GM19043 (cell line): ENCODE data around the gene SERPINI2.

Source experiments
- ATAC-seq: cut with Tn5 transposase; IDR thresholded peaks from one replicate; pipeline ENCODE4 v1.9.1; 2021; ENCODE audit warnings: low read depth; ENCODE audit not compliant: unreplicated experiment

SERPINI2 gene, protein sequence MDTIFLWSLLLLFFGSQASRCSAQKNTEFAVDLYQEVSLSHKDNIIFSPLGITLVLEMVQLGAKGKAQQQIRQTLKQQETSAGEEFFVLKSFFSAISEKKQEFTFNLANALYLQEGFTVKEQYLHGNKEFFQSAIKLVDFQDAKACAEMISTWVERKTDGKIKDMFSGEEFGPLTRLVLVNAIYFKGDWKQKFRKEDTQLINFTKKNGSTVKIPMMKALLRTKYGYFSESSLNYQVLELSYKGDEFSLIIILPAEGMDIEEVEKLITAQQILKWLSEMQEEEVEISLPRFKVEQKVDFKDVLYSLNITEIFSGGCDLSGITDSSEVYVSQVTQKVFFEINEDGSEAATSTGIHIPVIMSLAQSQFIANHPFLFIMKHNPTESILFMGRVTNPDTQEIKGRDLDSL

DNA sequence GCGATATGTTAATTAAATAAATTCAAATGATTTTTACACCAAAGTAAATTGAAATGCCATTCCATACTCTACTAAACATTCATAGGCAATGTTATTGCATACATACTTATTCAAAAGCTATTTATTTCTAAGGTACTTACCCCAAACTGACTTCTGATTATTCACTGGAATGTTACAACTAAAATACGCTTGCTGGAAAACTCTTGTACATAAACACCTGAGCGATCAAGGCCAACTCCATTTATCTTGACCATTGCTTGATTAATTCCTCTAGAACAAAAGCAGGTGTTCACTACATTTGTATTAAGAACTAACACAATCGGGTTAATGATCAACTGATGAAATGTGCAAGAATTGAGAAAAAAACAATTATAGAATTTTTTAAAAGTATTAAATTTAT lies at the start of gene SERPINI2:
Gene SERPINI2, minus strand, starts transcription at position 180 of the 400 bp plus-strand sequence. CDS start 2,208 bp downstream, outside the sequence.
- ATAC-seq = no peak

GRCh38 chr3:167521006-167521355 lies 47.1 kb upstream of the SERPINI2 start:
- ATAC-seq = no peak

- no peak for ATAC-seq
Observed at GRCh38 chr3:167520266-167521005, 46.6 kb upstream of the SERPINI2 start.

GRCh38 chr3:167507954-167508353 lies 34.1 kb upstream of the SERPINI2 start:
- no peak for ATAC-seq

GRCh38 chr3:167502401-167502800 lies 28.6 kb upstream of the SERPINI2 start:
- ATAC-seq = no peak

DNA sequence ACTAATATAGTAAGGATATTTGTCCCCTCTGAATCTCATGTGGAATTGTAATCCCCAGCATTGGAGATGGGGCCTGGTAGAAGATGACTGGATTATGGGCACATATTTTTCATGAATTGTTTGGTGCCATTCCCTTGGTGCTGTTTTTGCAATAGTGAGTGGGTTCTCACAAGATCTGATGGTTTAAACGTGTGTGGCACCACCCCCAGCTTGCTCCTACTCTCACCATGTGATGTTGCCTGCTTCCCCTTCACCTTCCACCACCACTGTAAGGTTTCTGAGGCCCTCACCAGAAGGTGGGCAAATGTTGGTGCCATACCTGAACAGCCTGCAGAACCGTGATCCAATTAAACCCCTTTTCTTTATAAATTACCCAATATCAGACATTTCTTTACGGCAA lies 28.1 kb upstream of the SERPINI2 start:
- ATAC-seq = no peak

GRCh38 chr3:167497903-167498302 lies 24.1 kb upstream of the SERPINI2 start:
- ATAC-seq = no peak

- ATAC-seq = no peak
Observed at GRCh38 chr3:167493244-167493643, 19.4 kb upstream of the SERPINI2 start.

DNA sequence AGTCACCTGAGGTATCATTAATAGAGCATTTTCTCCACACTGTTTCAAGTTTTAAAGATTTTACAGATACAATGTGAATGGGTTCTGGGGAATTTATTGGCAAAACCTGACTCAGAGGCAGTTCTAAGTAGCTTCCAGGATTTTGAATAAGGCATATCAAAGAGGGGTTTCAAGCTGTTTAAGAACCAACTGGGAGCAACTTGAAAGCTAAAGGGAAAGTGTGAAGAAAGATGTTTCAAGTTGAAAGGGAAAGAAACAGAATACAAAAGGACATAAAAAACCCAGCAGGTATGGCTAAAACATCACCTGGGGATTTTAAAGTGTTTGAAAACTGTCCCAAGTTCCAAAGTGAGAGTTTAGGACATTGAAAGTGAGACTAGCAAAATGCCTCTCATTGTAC lies 17.8 kb upstream of the SERPINI2 start:
- no peak for ATAC-seq

DNA sequence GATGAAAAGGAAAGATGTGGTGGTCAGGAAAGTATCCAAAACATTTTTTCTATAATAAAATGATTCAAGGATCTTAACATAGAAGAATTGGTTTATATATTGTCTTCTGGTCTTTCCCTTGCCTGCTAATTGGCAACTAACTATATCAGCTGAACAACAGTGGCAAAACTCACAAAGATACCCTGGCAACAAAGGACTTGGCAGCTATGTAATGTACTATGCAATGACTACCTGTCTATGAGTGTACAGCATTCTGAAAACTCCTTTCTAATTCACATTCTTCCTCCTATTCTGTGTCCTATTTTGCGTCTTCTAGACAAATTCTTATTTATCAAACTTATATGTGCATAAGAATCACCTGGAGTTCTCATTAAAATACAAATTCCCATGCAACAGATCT lies 15.7 kb upstream of the SERPINI2 start:
- ATAC-seq = no peak

DNA sequence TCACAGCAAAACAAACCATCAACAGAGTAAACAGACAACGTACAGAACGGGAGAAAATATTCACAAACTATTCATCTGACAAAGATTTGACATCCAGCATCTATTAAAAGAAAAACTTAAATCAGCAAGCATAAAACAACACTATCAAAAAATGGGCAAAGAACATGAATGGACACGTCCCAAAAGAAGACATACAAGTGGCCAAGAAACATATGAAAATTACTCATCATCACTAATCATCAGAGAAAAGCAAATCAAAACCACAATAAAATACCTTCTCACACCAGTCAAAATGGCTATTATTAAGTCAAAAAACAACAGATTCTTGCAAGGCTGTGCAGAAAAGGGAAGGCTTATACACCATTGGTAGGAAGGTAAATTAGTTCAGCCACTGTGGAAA lies 13.7 kb upstream of the SERPINI2 start:
- no peak for ATAC-seq

- no peak for ATAC-seq
Observed at GRCh38 chr3:167484551-167484950, 10.7 kb upstream of the SERPINI2 start.

DNA sequence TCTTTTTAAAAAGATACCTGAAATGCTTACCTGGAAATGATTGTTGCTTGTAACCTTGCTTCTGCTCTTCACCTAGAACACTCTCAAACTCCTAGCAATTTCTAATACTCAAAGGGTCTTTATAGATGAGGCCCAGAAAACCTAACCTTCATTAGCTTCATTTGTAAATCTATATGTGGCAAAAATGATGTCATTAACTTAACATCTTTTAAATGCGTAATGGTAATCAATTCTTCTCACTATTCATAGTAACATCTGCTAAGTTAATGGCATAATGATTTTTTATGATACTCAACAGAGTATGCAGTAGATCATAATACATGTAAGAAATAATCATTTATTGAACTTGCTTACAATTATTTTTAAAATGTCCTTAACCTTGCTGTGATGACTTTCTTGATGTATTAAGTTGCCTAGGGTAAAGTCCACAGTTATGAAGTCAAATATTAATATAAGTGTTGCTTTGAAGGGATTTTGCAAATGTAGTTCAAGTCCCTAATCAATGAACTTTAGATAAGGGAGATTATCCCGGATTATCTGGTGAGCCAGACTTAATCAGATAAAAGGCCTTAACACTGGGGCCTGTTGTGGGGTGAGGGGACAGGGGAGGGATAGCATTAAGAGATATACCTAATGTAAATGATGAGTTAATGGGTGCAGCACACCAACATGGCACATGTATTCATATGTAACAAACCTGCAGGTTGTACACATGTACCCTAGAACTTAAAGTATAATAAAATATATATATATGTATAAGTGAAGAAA lies 10.1 kb upstream of the SERPINI2 start:
- ATAC-seq = no peak

- no peak for ATAC-seq
Observed at GRCh38 chr3:167481164-167481563, 7.3 kb upstream of the SERPINI2 start.

DNA sequence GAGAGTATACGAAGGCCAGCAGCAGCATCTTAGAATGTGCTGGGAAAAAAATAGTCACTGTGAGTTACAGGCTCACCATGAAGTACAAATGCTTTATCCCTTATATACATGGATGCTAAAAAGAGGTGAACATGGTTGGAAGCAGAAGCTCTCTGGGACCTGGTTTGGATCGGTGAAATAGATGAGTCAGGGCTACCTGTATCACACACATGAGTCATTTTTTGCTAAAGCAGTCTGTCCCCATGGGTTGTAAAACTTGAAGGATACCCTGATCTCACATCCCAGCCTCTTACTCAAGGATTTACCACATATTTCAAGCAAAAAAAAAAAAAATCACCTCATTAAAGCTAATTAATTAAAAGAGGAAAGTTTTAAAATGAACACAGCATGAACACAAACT lies 6.9 kb upstream of the SERPINI2 start:
- no peak for ATAC-seq

GRCh38 chr3:167469381-167469780 lies 4.5 kb downstream of the SERPINI2 start:
- no peak for ATAC-seq

GRCh38 chr3:167467848-167468611 lies 5.8 kb downstream of the SERPINI2 start:
- ATAC-seq = no peak

DNA sequence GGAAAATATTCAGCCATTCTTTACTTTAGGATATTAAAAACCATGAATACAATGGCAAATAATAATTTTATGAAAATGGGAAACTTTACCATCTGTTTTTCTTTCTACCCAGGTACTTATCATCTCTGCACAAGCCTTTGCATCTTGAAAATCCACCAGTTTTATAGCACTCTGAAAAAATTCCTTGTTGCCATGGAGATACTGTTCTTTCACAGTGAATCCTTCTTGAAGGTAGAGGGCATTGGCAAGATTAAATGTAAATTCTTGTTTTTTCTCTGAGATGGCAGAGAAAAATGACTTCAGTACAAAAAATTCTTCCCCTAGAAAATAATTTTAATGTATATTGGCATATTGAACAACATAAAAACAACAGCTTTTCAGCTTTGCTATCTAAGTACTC lies 6.9 kb downstream of the SERPINI2 start:
- no peak for ATAC-seq

DNA sequence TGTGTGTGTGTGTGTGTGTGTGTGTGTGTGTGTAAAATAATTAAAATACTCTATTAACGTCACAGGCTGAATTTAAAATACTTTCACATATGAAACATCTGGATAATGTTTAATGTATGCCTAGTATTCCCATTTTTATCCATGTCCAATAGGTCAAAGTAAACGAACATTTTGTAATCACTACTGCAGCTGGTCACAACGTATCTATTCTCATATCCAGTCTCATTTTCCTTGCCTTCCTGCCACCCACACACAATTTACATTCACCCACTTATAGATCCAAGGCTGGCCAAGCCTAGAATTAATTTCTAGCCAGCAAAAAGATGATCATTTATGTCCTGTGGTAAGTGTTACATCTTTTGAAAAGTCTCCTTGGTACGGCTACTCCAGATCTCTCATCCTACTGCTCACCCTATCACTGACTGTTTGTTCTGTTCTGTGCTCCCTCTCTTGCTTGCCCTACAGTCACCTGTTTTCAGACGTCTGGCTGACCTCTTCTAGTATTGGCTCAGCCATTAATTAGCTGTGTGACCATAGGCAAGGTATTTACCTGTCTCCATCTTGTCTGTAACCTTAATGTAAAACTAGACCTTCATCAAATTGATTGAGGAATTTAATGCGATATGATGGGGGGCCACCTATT lies 17.6 kb downstream of the SERPINI2 start:
- no peak for ATAC-seq

- ATAC-seq = no peak
Observed at GRCh38 chr3:167453815-167454214, 20.0 kb downstream of the SERPINI2 start.
